Measurements from ENCODE around the gene MYOZ1. TPM values are rescaled to one million over a fixed set of nuclear protein-coding genes. Genes with fewer than 3 reads are reported as not detected.
"Not testable (repeated sequence)": the region's sequence is repeated elsewhere in the genome, so short reads cannot be mapped to it uniquely, and the experiment has no call there.

The MYOZ1 gene, protein sequence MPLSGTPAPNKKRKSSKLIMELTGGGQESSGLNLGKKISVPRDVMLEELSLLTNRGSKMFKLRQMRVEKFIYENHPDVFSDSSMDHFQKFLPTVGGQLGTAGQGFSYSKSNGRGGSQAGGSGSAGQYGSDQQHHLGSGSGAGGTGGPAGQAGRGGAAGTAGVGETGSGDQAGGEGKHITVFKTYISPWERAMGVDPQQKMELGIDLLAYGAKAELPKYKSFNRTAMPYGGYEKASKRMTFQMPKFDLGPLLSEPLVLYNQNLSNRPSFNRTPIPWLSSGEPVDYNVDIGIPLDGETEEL
- 0.73 and 1.9 TPM in 2 replicates for polyA plus RNA-seq (2014; cell fraction: cytosol; rRNA removed)
- polyA plus RNA-seq (2014; cell fraction: nucleus; rRNA removed): 0.15 and 0.83 TPM in 2 replicates

- DNase-seq (ENCODE audit: low spot score): no peak
Observed at GRCh38 chr10:73641328-73642060, at the start of gene MYOZ1. MYOZ1 (minus strand) TSS chr10:73641474; CDS start chr10:73640017, 1,457 bp downstream.

DNA sequence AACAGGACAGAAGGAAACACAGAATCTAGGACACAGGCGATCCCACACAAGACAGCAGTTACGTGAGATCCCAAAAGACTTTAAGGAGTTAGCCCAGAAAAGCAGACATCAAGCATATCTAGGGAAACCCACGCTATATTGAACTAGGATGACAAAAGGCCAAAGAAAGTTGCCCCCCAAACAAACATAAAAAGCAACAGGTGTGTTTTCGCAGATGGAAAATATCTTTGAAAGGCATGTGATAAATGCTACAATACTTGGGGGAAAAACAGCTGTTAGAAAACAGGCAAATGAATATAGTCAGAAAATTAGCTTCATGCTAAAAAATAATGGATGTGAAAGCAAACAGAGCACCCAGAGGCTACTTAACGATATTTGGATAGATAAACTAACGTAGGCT lies 49.5 kb upstream of the MYOZ1 start:
- not testable (repeated sequence) for DNase-seq (ENCODE audit: low spot score)

DNA sequence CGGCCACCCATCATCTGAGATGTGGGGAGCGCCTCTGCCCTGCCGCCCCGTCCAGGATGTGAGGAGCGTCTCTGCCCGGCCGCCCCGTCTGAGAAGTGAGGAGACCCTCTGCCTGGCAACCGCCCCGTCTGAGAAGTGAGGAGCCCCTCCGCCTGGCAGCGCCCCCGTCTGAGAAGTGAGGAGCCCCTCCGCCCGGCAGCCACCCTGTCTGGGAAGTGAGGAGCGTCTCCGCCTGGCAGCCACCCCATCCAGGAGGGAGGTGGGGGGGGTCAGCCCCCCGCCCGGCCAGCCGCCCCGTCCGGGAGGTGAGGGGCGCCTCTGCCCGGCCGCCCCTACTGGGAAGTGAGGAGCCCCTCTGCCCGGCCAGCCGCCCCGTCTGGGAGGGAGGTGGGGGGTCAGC lies 48.3 kb upstream of the MYOZ1 start:
- not testable (repeated sequence) for DNase-seq (ENCODE audit: low spot score)

DNA sequence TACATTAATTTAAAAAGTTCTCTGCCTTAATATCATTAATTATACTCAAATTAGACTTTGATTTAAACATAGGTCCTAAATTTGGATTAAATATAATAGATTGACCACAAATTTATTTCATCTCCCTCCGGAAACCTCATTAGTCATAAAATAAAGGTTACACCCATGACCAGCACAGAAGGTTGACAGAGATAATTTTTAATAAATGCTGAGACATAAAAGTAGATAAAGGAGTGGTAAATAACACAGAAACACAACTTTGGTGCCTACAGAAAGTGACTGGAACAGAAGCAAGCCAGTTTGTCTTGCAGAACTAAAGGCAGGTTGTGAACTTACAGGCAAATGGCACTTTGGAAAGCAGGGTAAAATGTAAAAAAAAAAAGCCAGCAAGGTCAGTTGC lies 46.4 kb upstream of the MYOZ1 start:
- not testable (repeated sequence) for DNase-seq (ENCODE audit: low spot score)

- not testable (repeated sequence) for DNase-seq (ENCODE audit: low spot score)
Observed at GRCh38 chr10:73674546-73674945, 33.3 kb upstream of the MYOZ1 start.

- DNase-seq (ENCODE audit: low spot score): not testable (repeated sequence)
Observed at GRCh38 chr10:73668378-73668777, 27.1 kb upstream of the MYOZ1 start.

- DNase-seq (ENCODE audit: low spot score): not testable (repeated sequence)
Observed at GRCh38 chr10:73666153-73666809, 25.0 kb upstream of the MYOZ1 start.

GRCh38 chr10:73665581-73665980 lies 24.3 kb upstream of the MYOZ1 start:
- not testable (repeated sequence) for DNase-seq (ENCODE audit: low spot score)

- not testable (repeated sequence) for DNase-seq (ENCODE audit: low spot score)
Observed at GRCh38 chr10:73664156-73665040, 23.1 kb upstream of the MYOZ1 start.

DNA sequence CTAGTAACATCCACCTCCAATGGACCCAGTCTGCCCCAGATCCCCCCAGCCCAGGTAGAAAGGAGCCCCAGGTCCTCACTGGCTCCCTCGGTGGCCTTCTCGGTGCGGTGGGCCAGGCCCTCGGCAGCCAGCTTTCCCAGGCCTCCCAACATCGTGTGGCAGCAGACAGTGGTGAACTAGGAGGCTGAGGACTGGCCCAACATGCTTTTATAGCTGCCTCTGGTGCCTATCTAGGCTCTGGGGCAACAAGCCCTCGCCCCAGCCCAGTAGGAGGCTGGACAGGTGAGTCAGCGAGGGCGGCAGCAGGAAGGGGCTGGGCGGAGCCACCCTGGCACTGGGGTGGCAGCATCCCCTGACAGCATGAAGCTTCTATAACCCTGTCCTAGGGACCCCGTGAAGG lies 22.3 kb upstream of the MYOZ1 start:
- not testable (repeated sequence) for DNase-seq (ENCODE audit: low spot score)

GRCh38 chr10:73662705-73663104 lies 21.4 kb upstream of the MYOZ1 start:
- DNase-seq (ENCODE audit: low spot score): not testable (repeated sequence)

GRCh38 chr10:73655990-73656298 lies 14.7 kb upstream of the MYOZ1 start, which contains the start of gene SYNPO2L:
SYNPO2L (minus strand) TSS chr10:73656029; CDS start chr10:73655922, 107 bp downstream.
- DNase-seq (ENCODE audit: low spot score): no peak

GRCh38 chr10:73655257-73655989 lies 14.1 kb upstream of the MYOZ1 start:
- no peak for DNase-seq (ENCODE audit: low spot score)

- DNase-seq (ENCODE audit: low spot score): no peak
Observed at GRCh38 chr10:73653701-73654100, 12.4 kb upstream of the MYOZ1 start.

- DNase-seq (ENCODE audit: low spot score): no peak
Observed at GRCh38 chr10:73653195-73653594, 11.9 kb upstream of the MYOZ1 start.

GRCh38 chr10:73650537-73651331 lies 9.5 kb upstream of the MYOZ1 start:
- no peak for DNase-seq (ENCODE audit: low spot score)

GRCh38 chr10:73649876-73650536 lies 8.7 kb upstream of the MYOZ1 start:
- DNase-seq (ENCODE audit: low spot score): no peak

DNA sequence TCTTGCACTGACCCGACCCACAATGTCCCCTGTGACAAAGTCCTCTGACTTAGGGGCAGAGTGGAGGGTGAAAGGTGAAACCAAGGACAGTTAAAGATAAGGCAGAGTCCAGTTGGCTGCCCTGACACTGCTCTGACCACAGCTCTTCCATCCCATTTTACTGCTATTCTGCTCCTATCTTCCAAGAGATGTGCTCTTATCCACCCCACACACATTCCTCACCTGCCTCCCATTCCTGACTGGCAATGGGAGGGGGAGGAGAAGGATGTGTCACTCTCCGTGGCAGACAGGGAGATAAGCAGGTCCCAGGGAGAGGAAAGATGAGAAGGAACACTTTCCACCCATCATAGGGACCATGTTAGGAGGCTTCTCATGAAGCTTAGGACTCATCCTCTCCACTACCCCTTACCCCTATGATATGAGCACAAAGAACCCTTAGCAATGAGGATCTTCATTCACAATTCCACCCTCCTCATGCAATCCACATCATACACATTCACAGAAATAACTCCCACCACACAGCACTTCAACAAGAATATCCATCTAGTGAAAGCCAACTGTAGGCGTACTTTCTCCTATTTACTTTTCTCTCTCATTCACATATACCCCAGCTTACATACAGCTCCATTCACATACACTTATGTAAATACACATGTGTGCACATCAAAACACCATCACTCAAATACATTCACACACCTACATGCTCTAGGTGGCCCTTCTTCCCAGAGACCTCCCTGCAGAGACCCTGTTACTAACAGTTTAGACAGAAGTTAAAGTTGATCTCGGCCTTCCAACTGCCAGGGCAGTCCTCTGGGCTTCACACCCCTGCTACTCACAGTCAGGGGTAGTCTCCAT lies 7.9 kb upstream of the MYOZ1 start:
- DNase-seq (ENCODE audit: low spot score): no peak
